NOMO-1 treated with DMSO at 0.1 percent for 48 hours (cell line): Measurements from ENCODE around the gene ARHGEF40.

Experiments used
- DNase-seq: peaks from one replicate; lab custom pipeline; 2025; ENCODE audit not compliant: unreplicated experiment; lab: John Stamatoyannopoulos, UW

Gene ARHGEF40

GRCh38 chr14:21096978-21097635 is 27.0 kb downstream of the ARHGEF40 start:
- no peak for DNase-seq

- DNase-seq = no peak
These were observed 27.6 kb downstream of the ARHGEF40 start for GRCh38 chr14:21097636-21098075.

GRCh38 chr14:21098076-21098891 is 28.2 kb downstream of the ARHGEF40 start, which contains the start of gene ZNF219:
Gene ZNF219, minus strand, starts transcription at chr14:21098655. Its CDS starts 5,064 bp downstream, at chr14:21093591.
- no peak for DNase-seq

- no peak for DNase-seq
These were observed 28.9 kb downstream of the ARHGEF40 start for GRCh38 chr14:21098892-21099595.

- no peak for DNase-seq
These were observed 29.5 kb downstream of the ARHGEF40 start for GRCh38 chr14:21099596-21099985.

GRCh38 chr14:21100931-21101330 is 30.8 kb downstream of the ARHGEF40 start, which contains the start of gene TMEM253:
Gene TMEM253, plus strand, starts transcription at chr14:21101066. Its CDS starts 278 bp downstream, at chr14:21101344.
- DNase-seq = no peak

- no peak for DNase-seq
These were observed 31.8 kb downstream of the ARHGEF40 start for GRCh38 chr14:21101802-21102413.

- DNase-seq = no peak
These were observed 32.7 kb downstream of the ARHGEF40 start for GRCh38 chr14:21102521-21103410.

GRCh38 chr14:21103411-21103709 is 33.3 kb downstream of the ARHGEF40 start:
- DNase-seq = no peak

GRCh38 chr14:21103710-21104447 is 33.8 kb downstream of the ARHGEF40 start:
- DNase-seq = peak; percentile 98

GRCh38 chr14:21104448-21105060 is 34.5 kb downstream of the ARHGEF40 start:
- peak; percentile 67 for DNase-seq

- DNase-seq = no peak
These were observed 35.0 kb downstream of the ARHGEF40 start for GRCh38 chr14:21105095-21105494.

GRCh38 chr14:21106176-21106497 is 36.0 kb downstream of the ARHGEF40 start:
- peak; percentile 47 for DNase-seq

- DNase-seq = peak; percentile 84
These were observed 36.6 kb downstream of the ARHGEF40 start for GRCh38 chr14:21106498-21107282.

GRCh38 chr14:21107283-21107800 is 37.2 kb downstream of the ARHGEF40 start:
- no peak for DNase-seq

- peak; percentile 81 for DNase-seq
These were observed 38.7 kb downstream of the ARHGEF40 start for GRCh38 chr14:21108791-21109190.

- no peak for DNase-seq
These were observed 39.5 kb downstream of the ARHGEF40 start for GRCh38 chr14:21109377-21110138.

- no peak for DNase-seq
These were observed 42.2 kb downstream of the ARHGEF40 start for GRCh38 chr14:21112255-21112654.
